Osteoblast (primary cell): ENCODE results near the gene ENOX1. TPM values are rescaled to one million over a fixed set of nuclear protein-coding genes. Genes with fewer than 3 reads are reported as not detected.
A peak's percentile ranks its signal among the peaks of the same experiment; 100 is the strongest.

Experiments used
- DNase-seq: peaks from one replicate; pipeline ENCODE4 v3.0.0; 2011; ENCODE audit warnings: low spot score, mixed read lengths; ENCODE audit not compliant: insufficient read length; ENCODE audit errors: missing footprints
- H2AFZ ChIP-seq: 2 replicates; pipeline ENCODE4 v1.6.0; 2011; ENCODE audit warnings: mild to moderate bottlenecking, low read length
- H3K27ac ChIP-seq: 2 replicates; pipeline ENCODE4 v1.5.1; 2011; ENCODE audit warnings: mild to moderate bottlenecking, low read depth, low read length, moderate library complexity
- H3K27me3 ChIP-seq: 2 replicates; pipeline ENCODE4 v1.6.0; 2012; ENCODE audit warnings: mild to moderate bottlenecking, control low read depth, inconsistent platforms, low read length, moderate library complexity; ENCODE audit not compliant: insufficient read depth
- H3K36me3 ChIP-seq: 2 replicates; pipeline ENCODE4 v1.5.1; 2011; ENCODE audit warnings: mild to moderate bottlenecking, low read length, control low read depth, moderate library complexity; ENCODE audit not compliant: insufficient read depth
- H3K4me1 ChIP-seq: 2 replicates; pipeline ENCODE4 v1.5.1; 2011; ENCODE audit warnings: mild to moderate bottlenecking, low read length, control low read depth, moderate library complexity; ENCODE audit not compliant: insufficient read depth
- H3K4me2 ChIP-seq: 2 replicates; pipeline ENCODE4 v1.6.0; 2011; ENCODE audit warnings: mild to moderate bottlenecking, low read length; ENCODE audit not compliant: insufficient read depth
- H3K4me3 ChIP-seq: fragments of 200-600 bp; sonication (generic); 3 replicates; pipeline ENCODE4 v1.5.1; 2012; ENCODE audit warnings: mild to moderate bottlenecking, low read length, inconsistent platforms; ENCODE audit not compliant: insufficient read depth
- H3K79me2 ChIP-seq: 2 replicates; pipeline ENCODE4 v1.6.0; 2012; ENCODE audit warnings: mild to moderate bottlenecking, low read length, control low read depth, inconsistent platforms; ENCODE audit not compliant: insufficient read depth
- H3K9me3 ChIP-seq: 2 replicates; pipeline ENCODE4 v1.5.1; 2011; ENCODE audit warnings: low read depth, low read length, control low read depth
- H4K20me1 ChIP-seq: 2 replicates; pipeline ENCODE4 v1.6.0; 2012; ENCODE audit warnings: mild to moderate bottlenecking, low read length, control low read depth; ENCODE audit not compliant: insufficient read depth
- total RNA-seq: library from RNA; depleted of rRNA; stranded (reverse); fragments of >200 nt; gene quantifications from 2 replicates; pipeline ENCODE4 v1.2.3, GENCODE V29; 2012
- TF ChIP-seq, protein P1 (sequence below): IDR thresholded peaks from 2 replicates; pipeline ENCODE4 v1.5.1; 2011; ENCODE audit warnings: mild to moderate bottlenecking, low read depth, low read length, moderate library complexity; ENCODE audit errors: extremely low read depth

The ENOX1 gene
- total RNA-seq, 1 donor, result 5.4 TPM

- no peaks in the 10 kb centered on the region for H3K9me3 ChIP-seq
- no peaks in the 10 kb centered on the region for H3K36me3 ChIP-seq
- no peak overlapping the region for H3K4me3 ChIP-seq
- H3K27ac ChIP-seq, result no peak overlapping the region
- TF ChIP-seq, protein P1, sequence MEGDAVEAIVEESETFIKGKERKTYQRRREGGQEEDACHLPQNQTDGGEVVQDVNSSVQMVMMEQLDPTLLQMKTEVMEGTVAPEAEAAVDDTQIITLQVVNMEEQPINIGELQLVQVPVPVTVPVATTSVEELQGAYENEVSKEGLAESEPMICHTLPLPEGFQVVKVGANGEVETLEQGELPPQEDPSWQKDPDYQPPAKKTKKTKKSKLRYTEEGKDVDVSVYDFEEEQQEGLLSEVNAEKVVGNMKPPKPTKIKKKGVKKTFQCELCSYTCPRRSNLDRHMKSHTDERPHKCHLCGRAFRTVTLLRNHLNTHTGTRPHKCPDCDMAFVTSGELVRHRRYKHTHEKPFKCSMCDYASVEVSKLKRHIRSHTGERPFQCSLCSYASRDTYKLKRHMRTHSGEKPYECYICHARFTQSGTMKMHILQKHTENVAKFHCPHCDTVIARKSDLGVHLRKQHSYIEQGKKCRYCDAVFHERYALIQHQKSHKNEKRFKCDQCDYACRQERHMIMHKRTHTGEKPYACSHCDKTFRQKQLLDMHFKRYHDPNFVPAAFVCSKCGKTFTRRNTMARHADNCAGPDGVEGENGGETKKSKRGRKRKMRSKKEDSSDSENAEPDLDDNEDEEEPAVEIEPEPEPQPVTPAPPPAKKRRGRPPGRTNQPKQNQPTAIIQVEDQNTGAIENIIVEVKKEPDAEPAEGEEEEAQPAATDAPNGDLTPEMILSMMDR, result no peak
- peak; percentile 9 for DNase-seq
- no peaks in the 10 kb centered on the region for H4K20me1 ChIP-seq
- H3K4me1 ChIP-seq, result no peaks in the 10 kb centered on the region
- no peak overlapping the region for H2AFZ ChIP-seq
- H3K27me3 ChIP-seq, result no peaks in the 10 kb centered on the region
- no peak overlapping the region for H3K4me2 ChIP-seq
- no peaks in the 10 kb centered on the region for H3K79me2 ChIP-seq
Observed at GRCh38 chr13:43444081-43444480, 342.7 kb downstream of the ENOX1 start.

GRCh38 chr13:43441899-43442499 lies 344.8 kb downstream of the ENOX1 start:
- Histone ChIP-seq H3K4me1 (no peaks in the 10 kb centered on the region), H2AFZ (no peak overlapping the region), H3K79me2 (no peaks in the 10 kb centered on the region), H4K20me1 (no peaks in the 10 kb centered on the region), H3K9me3 (no peaks in the 10 kb centered on the region), H3K4me3 (no peak overlapping the region), H3K27ac (no peak overlapping the region), H3K4me2 (no peak overlapping the region), H3K27me3 (no peaks in the 10 kb centered on the region), H3K36me3 (no peaks in the 10 kb centered on the region)
- TF ChIP-seq, protein P1, result no peak
- no peak for DNase-seq

- no peaks in the 10 kb centered on the region for H3K27me3 ChIP-seq
- no peaks in the 10 kb centered on the region for H3K36me3 ChIP-seq
- no peak overlapping the region for H2AFZ ChIP-seq
- no peaks in the 10 kb centered on the region for H3K9me3 ChIP-seq
- no peaks in the 10 kb centered on the region for H3K4me1 ChIP-seq
- TF ChIP-seq, protein P1, result no peak
- no peak overlapping the region for H3K4me2 ChIP-seq
- H3K79me2 ChIP-seq, result no peaks in the 10 kb centered on the region
- H3K4me3 ChIP-seq, result no peak overlapping the region
- no peak overlapping the region for H3K27ac ChIP-seq
- no peaks in the 10 kb centered on the region for H4K20me1 ChIP-seq
- DNase-seq, result no peak
Observed at GRCh38 chr13:43441464-43441863, 345.3 kb downstream of the ENOX1 start.

- no peak overlapping the region for H3K27ac ChIP-seq
- DNase-seq, result no peak
- H3K27me3 ChIP-seq, result no peaks in the 10 kb centered on the region
- no peaks in the 10 kb centered on the region for H3K4me1 ChIP-seq
- H4K20me1 ChIP-seq, result no peaks in the 10 kb centered on the region
- no peaks in the 10 kb centered on the region for H3K9me3 ChIP-seq
- no peaks in the 10 kb centered on the region for H3K36me3 ChIP-seq
- H3K4me3 ChIP-seq, result no peak overlapping the region
- H3K79me2 ChIP-seq, result no peaks in the 10 kb centered on the region
- TF ChIP-seq, protein P1, result no peak
- no peak overlapping the region for H2AFZ ChIP-seq
- H3K4me2 ChIP-seq, result no peak overlapping the region
Observed at GRCh38 chr13:43434191-43434590, 352.6 kb downstream of the ENOX1 start.
